Hepatocyte (in vitro differentiated cells): ENCODE results near the gene ACTR1A. TPM values are rescaled to one million over a fixed set of nuclear protein-coding genes. Genes with fewer than 3 reads are reported as not detected.

Experiments
- DNase-seq: peaks from one replicate; pipeline ENCODE4 v3.0.0-alpha.2; 2016; ENCODE audit warnings: low spot score
- H2AFZ ChIP-seq: fragments of 200-600 bp; sonication (generic); 2 replicates; pipeline ENCODE4 v1.6.0; 2016; ENCODE audit warnings: antibody characterized with exemption, mild to moderate bottlenecking
- H3K27ac ChIP-seq: fragments of 200-600 bp; sonication (generic); 2 replicates; pipeline ENCODE4 v1.5.1; 2016; ENCODE audit warnings: mild to moderate bottlenecking
- H3K27me3 ChIP-seq: fragments of 200-600 bp; sonication (generic); 2 replicates; pipeline ENCODE4 v1.6.1; 2016
- H3K36me3 ChIP-seq: fragments of 200-600 bp; sonication (generic); replicated peaks from 2 replicates; pipeline ENCODE4 v1.5.1; 2016; ENCODE audit warnings: low read depth; ENCODE audit not compliant: insufficient read depth
- H3K4me1 ChIP-seq: fragments of 200-600 bp; sonication (generic); 2 replicates; pipeline ENCODE4 v1.5.1; 2016; ENCODE audit warnings: mild to moderate bottlenecking, moderate library complexity; ENCODE audit not compliant: insufficient read depth
- H3K4me2 ChIP-seq: fragments of 200-600 bp; sonication (generic); 2 replicates; pipeline ENCODE4 v1.6.0; 2016
- H3K4me3 ChIP-seq: fragments of 200-600 bp; sonication (generic); 2 replicates; pipeline ENCODE4 v1.5.1; 2016; ENCODE audit warnings: mild to moderate bottlenecking
- H3K79me2 ChIP-seq: fragments of 200-600 bp; sonication (generic); 2 replicates; pipeline ENCODE4 v1.6.0; 2017; ENCODE audit warnings: mild to moderate bottlenecking
- H3K9me2 ChIP-seq: fragments of 200-600 bp; sonication (generic); replicated peaks from 2 replicates; pipeline ENCODE4 v1.6.0; 2017; ENCODE audit warnings: mild to moderate bottlenecking; ENCODE audit not compliant: insufficient read depth
- H3K9me3 ChIP-seq: fragments of 200-600 bp; sonication (generic); 2 replicates; pipeline ENCODE4 v1.5.1; 2016; ENCODE audit warnings: low read depth, mild to moderate bottlenecking
- H4K20me1 ChIP-seq: fragments of 200-600 bp; sonication (generic); 2 replicates; pipeline ENCODE4 v1.6.0; 2016; ENCODE audit warnings: mild to moderate bottlenecking; ENCODE audit not compliant: insufficient read depth, poor library complexity, severe bottlenecking
- EZH2 ChIP-seq: fragments of 200-600 bp; sonication (generic); IDR thresholded peaks from 2 replicates; pipeline ENCODE4 v1.6.1; 2016; ENCODE audit warnings: antibody characterized with exemption, mild to moderate bottlenecking, borderline replicate concordance
- EZH2phosphoT487 ChIP-seq: fragments of 200-600 bp; sonication (generic); IDR thresholded peaks from one replicate; pipeline ENCODE4 v1.6.1; 2018; ENCODE audit warnings: antibody characterized with exemption, mild to moderate bottlenecking, low read depth, moderate library complexity; ENCODE audit not compliant: unreplicated experiment, severe bottlenecking
- WGBS: methylation state at CpG from one replicate; pipeline ENCODE4 v1.1.6; 2016; ENCODE audit warnings: low lambda C conversion rate; ENCODE audit errors: missing lambda C conversion rate; 5-methylcytosine and 5-hydroxymethylcytosine counted together
- polyA plus RNA-seq: library from polyadenylated mRNA; unstranded; fragments of >200 nt; fragmentation: Nextera tagmentation; extraction: Ambion mirVana; gene quantifications from 2 replicates; pipeline ENCODE4 v1.2.1, GENCODE V29; 2016
- total RNA-seq: library from RNA; depleted of rRNA; stranded (reverse); fragments of >200 nt; gene quantifications from 2 replicates; pipeline ENCODE4 v1.2.3, GENCODE V29; 2014
- TF ChIP-seq, protein P1 (sequence below): fragments of 200-600 bp; sonication (generic); IDR thresholded peaks from 2 replicates; pipeline ENCODE4 v1.5.1; 2016; ENCODE audit warnings: antibody characterized with exemption, mild to moderate bottlenecking; ENCODE audit not compliant: poor library complexity

Gene ACTR1A
- total and polyA plus RNA-seq, 2 experiments from 2014 or later = 86.7 to 90.7 TPM

DNA sequence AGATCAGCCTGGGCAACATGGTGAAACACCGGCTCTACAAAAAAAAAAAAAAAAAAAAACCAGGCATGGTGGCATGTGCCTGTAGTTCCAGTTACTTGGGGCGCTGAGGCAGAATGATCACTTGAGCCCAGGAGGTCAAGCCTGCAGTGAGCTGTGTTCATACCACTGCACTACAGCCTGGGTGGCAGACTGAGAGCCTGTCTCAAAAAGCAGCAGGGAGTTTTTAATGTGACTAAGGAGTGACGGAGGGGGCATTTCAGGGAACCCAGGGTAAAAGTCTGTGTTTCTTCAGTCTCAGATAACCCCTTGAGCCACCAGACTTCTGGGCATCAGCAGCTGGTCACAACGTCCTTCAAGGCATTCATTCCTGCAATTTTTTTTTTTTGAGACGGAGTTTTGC, 49.0 kb downstream of the ACTR1A start:
- TF ChIP-seq EZH2 (no peak), EZH2phosphoT487 (no peak)
- TF ChIP-seq, protein P1, sequence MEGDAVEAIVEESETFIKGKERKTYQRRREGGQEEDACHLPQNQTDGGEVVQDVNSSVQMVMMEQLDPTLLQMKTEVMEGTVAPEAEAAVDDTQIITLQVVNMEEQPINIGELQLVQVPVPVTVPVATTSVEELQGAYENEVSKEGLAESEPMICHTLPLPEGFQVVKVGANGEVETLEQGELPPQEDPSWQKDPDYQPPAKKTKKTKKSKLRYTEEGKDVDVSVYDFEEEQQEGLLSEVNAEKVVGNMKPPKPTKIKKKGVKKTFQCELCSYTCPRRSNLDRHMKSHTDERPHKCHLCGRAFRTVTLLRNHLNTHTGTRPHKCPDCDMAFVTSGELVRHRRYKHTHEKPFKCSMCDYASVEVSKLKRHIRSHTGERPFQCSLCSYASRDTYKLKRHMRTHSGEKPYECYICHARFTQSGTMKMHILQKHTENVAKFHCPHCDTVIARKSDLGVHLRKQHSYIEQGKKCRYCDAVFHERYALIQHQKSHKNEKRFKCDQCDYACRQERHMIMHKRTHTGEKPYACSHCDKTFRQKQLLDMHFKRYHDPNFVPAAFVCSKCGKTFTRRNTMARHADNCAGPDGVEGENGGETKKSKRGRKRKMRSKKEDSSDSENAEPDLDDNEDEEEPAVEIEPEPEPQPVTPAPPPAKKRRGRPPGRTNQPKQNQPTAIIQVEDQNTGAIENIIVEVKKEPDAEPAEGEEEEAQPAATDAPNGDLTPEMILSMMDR = no peak
- Histone ChIP-seq H3K4me3 (no peak overlapping the region), H3K27ac (peak overlapping the region; percentile 96), H3K4me1 (peaks cover 38% of the 10 kb centered on the region), H3K4me2 (no peak overlapping the region), H4K20me1 (no peaks in the 10 kb centered on the region), H3K9me3 (no peaks in the 10 kb centered on the region), H3K9me2 (no peaks in the 10 kb centered on the region), H3K27me3 (no peaks in the 10 kb centered on the region), H3K36me3 (no peaks in the 10 kb centered on the region), H2AFZ (no peak overlapping the region), H3K79me2 (peaks cover 19% of the 10 kb centered on the region)
- no peak for DNase-seq
- WGBS = 60% methylated on average over 5 of the region's 5 CpGs

DNA sequence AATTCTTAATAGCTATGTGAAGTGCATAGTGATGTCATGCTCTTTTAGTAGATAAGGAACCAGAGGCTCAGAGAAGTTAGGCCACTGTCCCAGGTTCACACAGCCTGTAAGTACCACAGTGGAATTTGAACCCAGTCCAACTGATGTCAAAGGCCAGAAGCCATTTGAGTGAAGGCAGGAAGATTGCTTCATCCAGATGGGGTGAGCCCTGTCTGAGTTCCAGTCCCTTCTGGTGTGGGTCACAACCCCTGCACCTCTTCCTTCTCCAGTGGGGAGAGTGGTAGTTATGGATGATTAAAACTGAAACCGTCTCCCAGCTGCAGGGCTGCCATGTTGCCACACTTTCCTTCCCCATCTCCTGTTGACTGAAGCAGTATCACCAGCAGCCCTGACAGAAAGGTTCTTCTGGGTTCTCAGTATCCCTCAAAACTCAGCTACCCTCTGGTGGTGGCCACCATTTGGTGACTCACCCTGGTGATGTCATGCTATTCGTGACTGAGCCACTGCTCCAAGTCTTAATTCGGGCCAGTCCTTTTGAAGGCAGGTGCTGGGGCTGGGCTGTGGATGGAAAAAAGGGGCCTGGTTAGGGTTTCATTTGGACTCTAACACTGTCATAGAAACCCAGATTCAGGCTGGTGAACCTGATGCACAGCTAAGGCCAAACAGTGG, 49.7 kb downstream of the ACTR1A start:
- H3K9me2 ChIP-seq = no peaks in the 10 kb centered on the region
- H3K4me2 ChIP-seq = no peak overlapping the region
- no peaks in the 10 kb centered on the region for H3K36me3 ChIP-seq
- DNase-seq = peak; percentile 48
- H3K4me1 ChIP-seq = peaks cover 35% of the 10 kb centered on the region
- H4K20me1 ChIP-seq = no peaks in the 10 kb centered on the region
- H3K9me3 ChIP-seq = no peaks in the 10 kb centered on the region
- no peak overlapping the region for H2AFZ ChIP-seq
- H3K4me3 ChIP-seq = no peak overlapping the region
- peaks cover 19% of the 10 kb centered on the region for H3K79me2 ChIP-seq
- TF ChIP-seq EZH2phosphoT487 = no peak
- TF ChIP-seq EZH2 = no peak
- TF ChIP-seq, protein P1 = no peak
- 76% methylated on average over 3 of the region's 3 CpGs for WGBS
- H3K27me3 ChIP-seq = no peaks in the 10 kb centered on the region
- H3K27ac ChIP-seq = peak overlapping the region; percentile 96

GRCh38 chr10:102451105-102451969, 51.2 kb downstream of the ACTR1A start, which contains the start of gene C10orf95:
C10orf95 (minus strand) TSS chr10:102451543; CDS start chr10:102451093, 450 bp downstream.
- 25% methylated on average over 28 of the region's 28 CpGs for WGBS

More at GRCh38 chr10:102451105-102451969, 51.2 kb downstream of the ACTR1A start, which contains the start of gene C10orf95:
- peak within 1 kb of the TSS; percentile 96 for H3K27ac ChIP-seq
- no peaks in the 10 kb centered on the region for H4K20me1 ChIP-seq
- no peaks in the 10 kb centered on the region for H3K9me2 ChIP-seq
- H3K79me2 ChIP-seq = peaks cover 19% of the 10 kb centered on the region
- H3K36me3 ChIP-seq = no peaks in the 10 kb centered on the region
- TF ChIP-seq, protein P1 = no peak
- no peak for TF ChIP-seq EZH2phosphoT487
- no peak for TF ChIP-seq EZH2
- H2AFZ ChIP-seq = peak within 1 kb of the TSS; percentile 96
- H3K4me2 ChIP-seq = peak within 1 kb of the TSS; percentile 98
- H3K9me3 ChIP-seq = no peaks in the 10 kb centered on the region
- peaks cover 32% of the 10 kb centered on the region for H3K4me1 ChIP-seq
- peak; percentile 61 for DNase-seq
- no peaks in the 10 kb centered on the region for H3K27me3 ChIP-seq
- H3K4me3 ChIP-seq = peak within 1 kb of the TSS; percentile 60
